ENCODE results near the gene SORCS2. TPM values are rescaled to one million over a fixed set of nuclear protein-coding genes. Genes with fewer than 3 reads are reported as not detected.

SORCS2 gene
- total and polyA plus RNA-seq, 2 of the 4 experiments (the other 2 are of a cell fraction) = 0.36 to 0.62 TPM

GRCh38 chr4:7153711-7154110 is 38.6 kb upstream of the SORCS2 start:
- Histone ChIP-seq H3K4me1 (ENCODE audit: control insufficient read depth, insufficient read depth, low read length) (no peaks in the 10 kb centered on the region), H3K27me3 (ENCODE audit: control insufficient read depth, insufficient read depth, low read length) (peaks cover 61% of the 10 kb centered on the region), H3K9me3 (ENCODE audit: control insufficient read depth, insufficient read depth, low read length) (no peaks in the 10 kb centered on the region), H4K91ac (ENCODE audit: insufficient read depth, low read depth, low read length) (no peak overlapping the region), H2BK5ac (ENCODE audit: low read depth, low read length, poor library complexity, severe bottlenecking) (no peak overlapping the region), H2BK120ac (ENCODE audit: low read depth, low read length) (no peak overlapping the region), H3K4ac (ENCODE audit: low read depth, low read length) (no peak overlapping the region), H4K5ac (ENCODE audit: low read depth, low read length) (no peak overlapping the region), H2BK20ac (ENCODE audit: low read depth, low read length) (no peak overlapping the region), H3K36me3 (ENCODE audit: control insufficient read depth, insufficient read depth, low read length) (no peaks in the 10 kb centered on the region), H3K9ac (ENCODE audit: low read depth, low read length) (no peak overlapping the region), H3K18ac (ENCODE audit: low read depth, low read length) (no peak overlapping the region), H3K9me1 (ENCODE audit: insufficient read depth, low read length) (no peaks in the 10 kb centered on the region), H3K4me3 (ENCODE audit: insufficient read depth, low read depth, low read length) (no peak overlapping the region), H2AK5ac (ENCODE audit: low read depth, low read length) (no peak overlapping the region), H2AFZ (replicated peaks; ENCODE audit: low read length, poor library complexity) (peak overlapping the region; percentile 19), H2AK9ac (replicated peaks; ENCODE audit: low read depth, low read length, poor library complexity) (no peak overlapping the region), H3K14ac (replicated peaks; ENCODE audit: low read depth, low read length) (no peak overlapping the region), H3K56ac (ENCODE audit: extremely low read depth, insufficient read depth, low read length) (no peak overlapping the region), H3K23ac (ENCODE audit: low read depth, low read length) (no peak overlapping the region), H3K27ac (ENCODE audit: insufficient read depth, low read length) (no peak overlapping the region), H4K8ac (ENCODE audit: low read depth in 2 of 2, low read length in 2 of 2) (no peak overlapping the region), H2BK15ac (ENCODE audit: low read depth, low read length) (no peak overlapping the region), H3K4me2 (ENCODE audit: low read depth, low read length) (no peak overlapping the region), H4K20me1 (ENCODE audit: insufficient read depth, low read length) (no peaks in the 10 kb centered on the region), H3K79me1 (ENCODE audit: low read depth in 1 of 2, low read length in 2 of 2) (no peaks in the 10 kb centered on the region)
- intact Hi-C loops (cut with micrococcal nuclease) = no loop called here
- DNase-seq (no peak), ATAC-seq (ENCODE audit: low read depth) (no peak)
- POLR2A ChIA-PET (ENCODE audit: unreplicated experiment) = no interaction called here
- dilution Hi-C loops (cut with HindIII; ENCODE audit: low sequenced_read_pairs, unreplicated experiment) = no loop called here
- no CpG with 5 or more reads among the region's 7 CpGs for WGBS, 2 experiments (ENCODE audit: extremely low coverage in 2 of 2, insufficient read length in 1 of 2)
- no TSS peak for BruUV-seq (replicated peaks)
- CTCF ChIA-PET = no interaction called here
- TF ChIP-seq RCOR1 (IDR thresholded peaks at IDR 0.05; ENCODE audit: insufficient replicate concordance, low read length) (no peak), CHD1 (IDR thresholded peaks at IDR 0.05; ENCODE audit: low read depth, low read length) (no peak), MAFK (IDR thresholded peaks at IDR 0.05; ENCODE audit: low read depth, low read length) (no peak), SMC3 (IDR thresholded peaks at IDR 0.05; ENCODE audit: low read depth, low read length) (no peak), CEBPB (IDR thresholded peaks at IDR 0.05; ENCODE audit: low read depth, low read length) (no peak), MAZ (IDR thresholded peaks at IDR 0.05; ENCODE audit: borderline replicate concordance, low read depth, low read length) (no peak), FOS (IDR thresholded peaks at IDR 0.05; ENCODE audit: low read depth, low read length) (no peak), RAD21 (IDR thresholded peaks at IDR 0.05; ENCODE audit: low read length) (no peak), RFX5 (IDR thresholded peaks at IDR 0.05; ENCODE audit: low read depth, low read length) (no peak), BHLHE40 (IDR thresholded peaks at IDR 0.05; ENCODE audit: low read depth, low read length) (no peak)
- TF ChIP-seq, protein P1, sequence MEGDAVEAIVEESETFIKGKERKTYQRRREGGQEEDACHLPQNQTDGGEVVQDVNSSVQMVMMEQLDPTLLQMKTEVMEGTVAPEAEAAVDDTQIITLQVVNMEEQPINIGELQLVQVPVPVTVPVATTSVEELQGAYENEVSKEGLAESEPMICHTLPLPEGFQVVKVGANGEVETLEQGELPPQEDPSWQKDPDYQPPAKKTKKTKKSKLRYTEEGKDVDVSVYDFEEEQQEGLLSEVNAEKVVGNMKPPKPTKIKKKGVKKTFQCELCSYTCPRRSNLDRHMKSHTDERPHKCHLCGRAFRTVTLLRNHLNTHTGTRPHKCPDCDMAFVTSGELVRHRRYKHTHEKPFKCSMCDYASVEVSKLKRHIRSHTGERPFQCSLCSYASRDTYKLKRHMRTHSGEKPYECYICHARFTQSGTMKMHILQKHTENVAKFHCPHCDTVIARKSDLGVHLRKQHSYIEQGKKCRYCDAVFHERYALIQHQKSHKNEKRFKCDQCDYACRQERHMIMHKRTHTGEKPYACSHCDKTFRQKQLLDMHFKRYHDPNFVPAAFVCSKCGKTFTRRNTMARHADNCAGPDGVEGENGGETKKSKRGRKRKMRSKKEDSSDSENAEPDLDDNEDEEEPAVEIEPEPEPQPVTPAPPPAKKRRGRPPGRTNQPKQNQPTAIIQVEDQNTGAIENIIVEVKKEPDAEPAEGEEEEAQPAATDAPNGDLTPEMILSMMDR (conservative IDR thresholded peaks at IDR 0.05; ENCODE audit: low read depth, low read length) = no peak
- TF ChIP-seq, protein P2, sequence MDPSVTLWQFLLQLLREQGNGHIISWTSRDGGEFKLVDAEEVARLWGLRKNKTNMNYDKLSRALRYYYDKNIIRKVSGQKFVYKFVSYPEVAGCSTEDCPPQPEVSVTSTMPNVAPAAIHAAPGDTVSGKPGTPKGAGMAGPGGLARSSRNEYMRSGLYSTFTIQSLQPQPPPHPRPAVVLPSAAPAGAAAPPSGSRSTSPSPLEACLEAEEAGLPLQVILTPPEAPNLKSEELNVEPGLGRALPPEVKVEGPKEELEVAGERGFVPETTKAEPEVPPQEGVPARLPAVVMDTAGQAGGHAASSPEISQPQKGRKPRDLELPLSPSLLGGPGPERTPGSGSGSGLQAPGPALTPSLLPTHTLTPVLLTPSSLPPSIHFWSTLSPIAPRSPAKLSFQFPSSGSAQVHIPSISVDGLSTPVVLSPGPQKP (IDR thresholded peaks at IDR 0.05; ENCODE audit: borderline replicate concordance, low read depth, low read length) = no peak
- in situ Hi-C loops (cut with MboI; ENCODE audit: low sequenced_read_pairs) = no loop called here
